ENCODE measurements around the gene ZNF516.

GRCh38 chr18:76529433-76529811, 34.4 kb upstream of the ZNF516 start:
- TF ChIP-seq POLR2A (IDR thresholded peaks at IDR 0.05) (no peak), EP300 (IDR thresholded peaks at IDR 0.05) (no peak)
- TF ChIP-seq, protein P1, sequence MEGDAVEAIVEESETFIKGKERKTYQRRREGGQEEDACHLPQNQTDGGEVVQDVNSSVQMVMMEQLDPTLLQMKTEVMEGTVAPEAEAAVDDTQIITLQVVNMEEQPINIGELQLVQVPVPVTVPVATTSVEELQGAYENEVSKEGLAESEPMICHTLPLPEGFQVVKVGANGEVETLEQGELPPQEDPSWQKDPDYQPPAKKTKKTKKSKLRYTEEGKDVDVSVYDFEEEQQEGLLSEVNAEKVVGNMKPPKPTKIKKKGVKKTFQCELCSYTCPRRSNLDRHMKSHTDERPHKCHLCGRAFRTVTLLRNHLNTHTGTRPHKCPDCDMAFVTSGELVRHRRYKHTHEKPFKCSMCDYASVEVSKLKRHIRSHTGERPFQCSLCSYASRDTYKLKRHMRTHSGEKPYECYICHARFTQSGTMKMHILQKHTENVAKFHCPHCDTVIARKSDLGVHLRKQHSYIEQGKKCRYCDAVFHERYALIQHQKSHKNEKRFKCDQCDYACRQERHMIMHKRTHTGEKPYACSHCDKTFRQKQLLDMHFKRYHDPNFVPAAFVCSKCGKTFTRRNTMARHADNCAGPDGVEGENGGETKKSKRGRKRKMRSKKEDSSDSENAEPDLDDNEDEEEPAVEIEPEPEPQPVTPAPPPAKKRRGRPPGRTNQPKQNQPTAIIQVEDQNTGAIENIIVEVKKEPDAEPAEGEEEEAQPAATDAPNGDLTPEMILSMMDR (IDR thresholded peaks at IDR 0.05), result no peak
